HepG2 (cell line): ENCODE results near the gene ANKS3. TPM values are rescaled to one million over a fixed set of nuclear protein-coding genes. Genes with fewer than 3 reads are reported as not detected.
A peak's percentile ranks its signal among the peaks of the same experiment; 100 is the strongest.

Experiments used
- DR1 ChIP-seq: sonication (generic); formaldehyde crosslinking; IDR thresholded peaks from 2 replicates; pipeline ENCODE4 v1.8.0; 2021; ENCODE audit warnings: mild to moderate bottlenecking, missing genetic modification reagents, inconsistent platforms
- HNRNPL ChIP-seq: fragments of 200-400 bp; formaldehyde crosslinking; IDR thresholded peaks from 2 replicates; pipeline ENCODE4 v1.6.1; 2017; ENCODE audit warnings: mild to moderate bottlenecking, low read depth, low read length
- LCORL ChIP-seq, 2 experiments: fragments of 450-650 bp in 1 of 2; sonication (generic) in 1 of 2; formaldehyde crosslinking in 1 of 2; IDR thresholded peaks; 2 replicates each; pipeline versions ENCODE4 v1.5.0 to v1.6.1; 2017 to 2020; ENCODE audit warnings: antibody characterized with exemption in 1 of 2, missing genetic modification reagents in 1 of 2
- MED1 ChIP-seq: sonication (generic); formaldehyde crosslinking; IDR thresholded peaks from 2 replicates; pipeline ENCODE4 v1.4.0; 2020; ENCODE audit warnings: missing genetic modification reagents
- RARA ChIP-seq: IDR thresholded peaks from 2 replicates; pipeline ENCODE4 v1.6.1; 2016; ENCODE audit warnings: missing genetic modification reagents, missing compliant biosample characterization
- TARDBP ChIP-seq: sonication (generic); formaldehyde crosslinking; IDR thresholded peaks from 2 replicates; pipeline ENCODE4 v1.8.0; 2022; ENCODE audit warnings: mild to moderate bottlenecking, missing genetic modification reagents
- ZC3H13 ChIP-seq: sonication (generic); formaldehyde crosslinking; IDR thresholded peaks from 2 replicates; pipeline ENCODE4 v1.8.1; 2023; ENCODE audit warnings: mild to moderate bottlenecking, missing genetic modification reagents, moderate library complexity
- ZNF12 ChIP-seq: sonication (generic); formaldehyde crosslinking; IDR thresholded peaks from 2 replicates; pipeline ENCODE4 v1.5.0; 2020; ENCODE audit warnings: missing genetic modification reagents
- ZNF383 ChIP-seq: sonication (generic); formaldehyde crosslinking; IDR thresholded peaks from 2 replicates; pipeline ENCODE4 v1.4.0; 2020; ENCODE audit warnings: missing genetic modification reagents, mild to moderate bottlenecking, borderline replicate concordance
- ZNF781 ChIP-seq: sonication (generic); formaldehyde crosslinking; IDR thresholded peaks from 2 replicates; pipeline ENCODE4 v1.5.1; 2020; ENCODE audit warnings: borderline replicate concordance, mild to moderate bottlenecking, missing genetic modification reagents; ENCODE audit errors: not compliant biosample characterization
- ZNF792 ChIP-seq: IDR thresholded peaks from 2 replicates; pipeline ENCODE4 v1.6.1; 2016
- polyA plus RNA-seq, 8 experiments: library from polyadenylated mRNA; depleted of rRNA in 3 of 8; stranded (reverse) in 7 of 8; unstranded in 1 of 8; fragments of >200 nt; fragmentation: Illumina TruSeq in 4 of 8; extraction: Trizol in 4 of 8; gene quantifications; 2 replicates each; pipeline versions ENCODE4 v1.2.1 to v1.2.3, GENCODE V29; 2011 to 2016; ENCODE audit warnings: low read depth in 4 of 8, missing spikeins in 1 of 8, mixed read lengths in 1 of 8; ENCODE audit not compliant: insufficient read depth in 1 of 8
- total RNA-seq, 5 experiments: library from RNA; depleted of rRNA; stranded (reverse); fragments of >200 nt; fragmentation: Illumina TruSeq; extraction: Trizol; gene quantifications; 2 replicates each; pipeline ENCODE4 v1.2.3, GENCODE V29; 2016; ENCODE audit warnings: low read depth in 1 of 5
- TF ChIP-seq, protein P1 (sequence below): sonication (generic); formaldehyde crosslinking; IDR thresholded peaks from 2 replicates; pipeline ENCODE4 v1.5.1; 2020; ENCODE audit warnings: mild to moderate bottlenecking, missing genetic modification reagents, moderate library complexity
- TF ChIP-seq, protein P2 (sequence below): sonication (generic); formaldehyde crosslinking; conservative IDR thresholded peaks from 2 replicates; pipeline ENCODE4 v1.4.0; 2020; ENCODE audit warnings: missing genetic modification reagents
- TF ChIP-seq, protein P3 (sequence below): sonication (generic); formaldehyde crosslinking; IDR thresholded peaks from 2 replicates; pipeline ENCODE4 v1.5.0; 2020; ENCODE audit warnings: missing genetic modification reagents

Gene ANKS3
- total and polyA plus RNA-seq, 2 of the 13 experiments (the other 11 are each of a cell fraction or from before 2014, with no cell fraction given): 11.4 to 15.9 TPM

DNA sequence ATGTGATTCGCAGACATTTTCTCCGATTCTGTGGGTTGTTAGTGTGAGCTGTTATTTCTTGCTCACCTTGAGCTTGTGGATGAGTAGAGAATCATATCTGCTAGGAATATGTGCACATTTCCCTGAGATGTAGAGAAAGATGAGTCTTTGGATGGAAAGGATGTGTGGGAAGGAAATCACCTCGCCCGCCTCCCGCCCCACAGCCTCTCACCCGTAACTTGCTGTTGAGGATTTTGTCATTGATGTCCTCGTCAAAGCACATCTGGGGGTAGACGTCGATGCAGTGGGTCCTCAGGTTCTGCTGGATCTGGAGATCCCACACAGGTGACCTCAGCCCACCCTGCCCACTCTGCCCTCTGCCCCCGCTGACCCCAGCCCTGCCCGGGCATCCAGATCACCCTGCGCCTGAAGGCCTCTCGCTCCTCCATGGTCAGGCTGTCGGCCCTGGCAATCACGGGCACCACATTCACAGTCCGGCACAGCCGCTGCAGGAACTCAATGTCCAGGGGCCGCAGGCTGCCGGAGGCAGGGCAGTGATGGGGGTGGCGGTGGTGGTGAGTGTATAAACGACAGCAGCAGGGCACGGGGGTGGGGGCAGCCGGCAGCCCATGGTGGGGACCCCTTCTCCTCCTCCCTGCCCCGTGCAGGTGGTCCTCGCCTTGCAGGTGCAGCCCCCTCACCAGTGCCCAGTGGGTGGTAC is 49.3 kb upstream of the ANKS3 start (continued):
- TF ChIP-seq, protein P1, sequence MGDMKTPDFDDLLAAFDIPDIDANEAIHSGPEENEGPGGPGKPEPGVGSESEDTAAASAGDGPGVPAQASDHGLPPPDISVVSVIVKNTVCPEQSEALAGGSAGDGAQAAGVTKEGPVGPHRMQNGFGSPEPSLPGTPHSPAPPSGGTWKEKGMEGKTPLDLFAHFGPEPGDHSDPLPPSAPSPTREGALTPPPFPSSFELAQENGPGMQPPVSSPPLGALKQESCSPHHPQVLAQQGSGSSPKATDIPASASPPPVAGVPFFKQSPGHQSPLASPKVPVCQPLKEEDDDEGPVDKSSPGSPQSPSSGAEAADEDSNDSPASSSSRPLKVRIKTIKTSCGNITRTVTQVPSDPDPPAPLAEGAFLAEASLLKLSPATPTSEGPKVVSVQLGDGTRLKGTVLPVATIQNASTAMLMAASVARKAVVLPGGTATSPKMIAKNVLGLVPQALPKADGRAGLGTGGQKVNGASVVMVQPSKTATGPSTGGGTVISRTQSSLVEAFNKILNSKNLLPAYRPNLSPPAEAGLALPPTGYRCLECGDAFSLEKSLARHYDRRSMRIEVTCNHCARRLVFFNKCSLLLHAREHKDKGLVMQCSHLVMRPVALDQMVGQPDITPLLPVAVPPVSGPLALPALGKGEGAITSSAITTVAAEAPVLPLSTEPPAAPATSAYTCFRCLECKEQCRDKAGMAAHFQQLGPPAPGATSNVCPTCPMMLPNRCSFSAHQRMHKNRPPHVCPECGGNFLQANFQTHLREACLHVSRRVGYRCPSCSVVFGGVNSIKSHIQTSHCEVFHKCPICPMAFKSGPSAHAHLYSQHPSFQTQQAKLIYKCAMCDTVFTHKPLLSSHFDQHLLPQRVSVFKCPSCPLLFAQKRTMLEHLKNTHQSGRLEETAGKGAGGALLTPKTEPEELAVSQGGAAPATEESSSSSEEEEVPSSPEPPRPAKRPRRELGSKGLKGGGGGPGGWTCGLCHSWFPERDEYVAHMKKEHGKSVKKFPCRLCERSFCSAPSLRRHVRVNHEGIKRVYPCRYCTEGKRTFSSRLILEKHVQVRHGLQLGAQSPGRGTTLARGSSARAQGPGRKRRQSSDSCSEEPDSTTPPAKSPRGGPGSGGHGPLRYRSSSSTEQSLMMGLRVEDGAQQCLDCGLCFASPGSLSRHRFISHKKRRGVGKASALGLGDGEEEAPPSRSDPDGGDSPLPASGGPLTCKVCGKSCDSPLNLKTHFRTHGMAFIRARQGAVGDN: 0 out of 2 replicates have a peak, but pooled peaks have one; percentile 2
- TF ChIP-seq MED1 (CRISPR knock-in tag) (no peak), TARDBP (CRISPR knock-in tag) (no peak), RARA (CRISPR knock-in tag) (no peak), HNRNPL (0 out of 2 replicates have a peak, but pooled peaks have one; percentile 40), ZNF792 (CRISPR knock-in tag) (no peak), ZC3H13 (CRISPR knock-in tag) (no peak), ZNF781 (CRISPR knock-in tag) (no peak), LCORL (IDR thresholded peaks at IDR 0.05) (no peak), LCORL (CRISPR knock-in tag; IDR thresholded peaks at IDR 0.05) (no peak), ZNF383 (CRISPR knock-in tag) (no peak), ZNF12 (CRISPR knock-in tag) (no peak), DR1 (CRISPR knock-in tag) (no peak)
- TF ChIP-seq, protein P2, sequence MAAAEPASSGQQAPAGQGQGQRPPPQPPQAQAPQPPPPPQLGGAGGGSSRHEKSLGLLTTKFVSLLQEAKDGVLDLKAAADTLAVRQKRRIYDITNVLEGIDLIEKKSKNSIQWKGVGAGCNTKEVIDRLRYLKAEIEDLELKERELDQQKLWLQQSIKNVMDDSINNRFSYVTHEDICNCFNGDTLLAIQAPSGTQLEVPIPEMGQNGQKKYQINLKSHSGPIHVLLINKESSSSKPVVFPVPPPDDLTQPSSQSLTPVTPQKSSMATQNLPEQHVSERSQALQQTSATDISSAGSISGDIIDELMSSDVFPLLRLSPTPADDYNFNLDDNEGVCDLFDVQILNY (CRISPR knock-in tag): no peak
- TF ChIP-seq, protein P3, sequence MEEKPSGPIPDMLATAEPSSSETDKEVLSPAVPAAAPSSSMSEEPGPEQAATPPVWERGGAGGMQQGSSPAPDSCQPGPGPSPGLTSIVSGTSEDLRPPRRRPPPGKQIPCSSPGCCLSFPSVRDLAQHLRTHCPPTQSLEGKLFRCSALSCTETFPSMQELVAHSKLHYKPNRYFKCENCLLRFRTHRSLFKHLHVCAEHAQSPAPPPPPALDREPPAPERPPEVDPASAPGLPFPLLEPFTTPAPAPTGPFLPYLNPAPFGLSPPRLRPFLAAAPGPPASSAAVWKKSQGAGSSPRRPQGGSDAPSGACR (CRISPR knock-in tag): no peak
